ENCODE data around the gene MBD3L4. TPM values are rescaled to one million over a fixed set of nuclear protein-coding genes. Genes with fewer than 3 reads are reported as not detected.
"Not testable (repeated sequence)": the region's sequence is repeated elsewhere in the genome, so short reads cannot be mapped to it uniquely, and the experiment has no call there.

The MBD3L4 gene
- total RNA-seq, 2 experiments from 2014 or later: not detected

GRCh38 chr19:7055679-7056078 is 15.7 kb upstream of the MBD3L4 start:
- H3K9me3 Mint-ChIP-seq; H3K4me3 Mint-ChIP-seq; H3K27ac Mint-ChIP-seq; H3K27me3 Mint-ChIP-seq; H3K4me1 Mint-ChIP-seq (ENCODE audit: low read depth); CTCF ChIA-PET; ATAC-seq; intact Hi-C loops (cut with micrococcal nuclease); H3K36me3 Mint-ChIP-seq (ENCODE audit: low read depth); POLR2A ChIA-PET; DNase-seq: not testable (repeated sequence)

- intact Hi-C loops (cut with micrococcal nuclease); H3K4me1 Mint-ChIP-seq (ENCODE audit: low read depth); H3K9me3 Mint-ChIP-seq; H3K36me3 Mint-ChIP-seq (ENCODE audit: low read depth); H3K27ac Mint-ChIP-seq; CTCF ChIA-PET; H3K27me3 Mint-ChIP-seq; DNase-seq; H3K4me3 Mint-ChIP-seq; POLR2A ChIA-PET: not testable (repeated sequence)
- ATAC-seq: peak; percentile 47
Measured at GRCh38 chr19:7054635-7055368, 14.8 kb upstream of the MBD3L4 start.

- ATAC-seq: peak; percentile 51
- DNase-seq; POLR2A ChIA-PET; H3K36me3 Mint-ChIP-seq (ENCODE audit: low read depth); H3K4me3 Mint-ChIP-seq; intact Hi-C loops (cut with micrococcal nuclease); H3K9me3 Mint-ChIP-seq; H3K27ac Mint-ChIP-seq; CTCF ChIA-PET; H3K27me3 Mint-ChIP-seq; H3K4me1 Mint-ChIP-seq (ENCODE audit: low read depth): not testable (repeated sequence)
Measured at GRCh38 chr19:7052896-7053295, 12.9 kb upstream of the MBD3L4 start.

GRCh38 chr19:7051421-7051820 is 11.4 kb upstream of the MBD3L4 start:
- H3K4me3 Mint-ChIP-seq; H3K27me3 Mint-ChIP-seq; POLR2A ChIA-PET; intact Hi-C loops (cut with micrococcal nuclease); DNase-seq; H3K4me1 Mint-ChIP-seq (ENCODE audit: low read depth); H3K27ac Mint-ChIP-seq; H3K36me3 Mint-ChIP-seq (ENCODE audit: low read depth); H3K9me3 Mint-ChIP-seq; ATAC-seq; CTCF ChIA-PET: not testable (repeated sequence)

- ATAC-seq; H3K9me3 Mint-ChIP-seq; H3K27me3 Mint-ChIP-seq; H3K27ac Mint-ChIP-seq; H3K36me3 Mint-ChIP-seq (ENCODE audit: low read depth); CTCF ChIA-PET; POLR2A ChIA-PET; H3K4me3 Mint-ChIP-seq; intact Hi-C loops (cut with micrococcal nuclease); H3K4me1 Mint-ChIP-seq (ENCODE audit: low read depth); DNase-seq: not testable (repeated sequence)
Measured at GRCh38 chr19:7049021-7049420, 9.0 kb upstream of the MBD3L4 start, which contains the start of gene MBD3L2. MBD3L2 (plus strand) TSS chr19:7049321; CDS start chr19:7049374, 53 bp downstream.

- CTCF ChIA-PET; H3K9me3 Mint-ChIP-seq; POLR2A ChIA-PET; H3K27ac Mint-ChIP-seq; H3K27me3 Mint-ChIP-seq; H3K4me1 Mint-ChIP-seq (ENCODE audit: low read depth); DNase-seq; ATAC-seq; intact Hi-C loops (cut with micrococcal nuclease); H3K4me3 Mint-ChIP-seq; H3K36me3 Mint-ChIP-seq (ENCODE audit: low read depth): not testable (repeated sequence)
Measured at GRCh38 chr19:7041563-7041962, 1.6 kb upstream of the MBD3L4 start.

- POLR2A ChIA-PET; ATAC-seq; H3K27ac Mint-ChIP-seq; H3K4me1 Mint-ChIP-seq (ENCODE audit: low read depth); DNase-seq; H3K27me3 Mint-ChIP-seq; intact Hi-C loops (cut with micrococcal nuclease); H3K9me3 Mint-ChIP-seq; H3K36me3 Mint-ChIP-seq (ENCODE audit: low read depth); CTCF ChIA-PET; H3K4me3 Mint-ChIP-seq: not testable (repeated sequence)
Measured at GRCh38 chr19:7030278-7030677, 9.7 kb downstream of the MBD3L4 start, which contains the start of gene MBD3L5. MBD3L5 (plus strand) TSS chr19:7030578; CDS start chr19:7030612, 34 bp downstream.

GRCh38 chr19:7028790-7029189 is 11.2 kb downstream of the MBD3L4 start:
- H3K4me1 Mint-ChIP-seq (ENCODE audit: low read depth); H3K27ac Mint-ChIP-seq; H3K36me3 Mint-ChIP-seq (ENCODE audit: low read depth); POLR2A ChIA-PET; H3K27me3 Mint-ChIP-seq; H3K4me3 Mint-ChIP-seq; H3K9me3 Mint-ChIP-seq; ATAC-seq; DNase-seq; intact Hi-C loops (cut with micrococcal nuclease); CTCF ChIA-PET: not testable (repeated sequence)

- H3K36me3 Mint-ChIP-seq (ENCODE audit: low read depth); CTCF ChIA-PET; H3K4me1 Mint-ChIP-seq (ENCODE audit: low read depth); POLR2A ChIA-PET; H3K4me3 Mint-ChIP-seq; ATAC-seq; H3K9me3 Mint-ChIP-seq; DNase-seq; H3K27ac Mint-ChIP-seq; intact Hi-C loops (cut with micrococcal nuclease); H3K27me3 Mint-ChIP-seq: not testable (repeated sequence)
Measured at GRCh38 chr19:7021331-7021730, 18.6 kb downstream of the MBD3L4 start, which contains the start of gene MBD3L2B. MBD3L2B (minus strand) TSS chr19:7021431; CDS start chr19:7021397, 34 bp downstream.

Data from activated CD8-positive, alpha-beta T cell treated with anti-CD3 and anti-CD28 coated beads for 36 hours (primary cell).